ENCODE measurements around the gene KLF1.
"Not testable (repeated sequence)": the region's sequence is repeated elsewhere in the genome, so short reads cannot be mapped to it uniquely, and the experiment has no call there.

Gene KLF1

GRCh38 chr19:12867120-12868099 is 19.6 kb downstream of the KLF1 start:
- DNase-seq (ENCODE audit: low read depth), result peak; percentile 38

GRCh38 chr19:12866416-12867119 is 20.4 kb downstream of the KLF1 start:
- no peak for DNase-seq (ENCODE audit: low read depth)

- DNase-seq (ENCODE audit: low read depth), result no peak
Observed at GRCh38 chr19:12865746-12866415, 21.1 kb downstream of the KLF1 start.

- no peak for DNase-seq (ENCODE audit: low read depth)
Observed at GRCh38 chr19:12864721-12865715, 22.0 kb downstream of the KLF1 start.

GRCh38 chr19:12864143-12864542 is 22.9 kb downstream of the KLF1 start:
- DNase-seq (ENCODE audit: low read depth), result no peak

- DNase-seq (ENCODE audit: low read depth), result no peak
Observed at GRCh38 chr19:12859546-12859945, 27.5 kb downstream of the KLF1 start.

GRCh38 chr19:12858041-12858928 is 28.7 kb downstream of the KLF1 start:
- no peak for DNase-seq (ENCODE audit: low read depth)

GRCh38 chr19:12856653-12857052 is 30.3 kb downstream of the KLF1 start:
- DNase-seq (ENCODE audit: low read depth), result no peak

- peak; percentile 78 for DNase-seq (ENCODE audit: low read depth)
Observed at GRCh38 chr19:12847159-12848139, 39.6 kb downstream of the KLF1 start.

GRCh38 chr19:12846613-12847012 is 40.4 kb downstream of the KLF1 start:
- not testable (repeated sequence) for DNase-seq (ENCODE audit: low read depth)

- no peak for DNase-seq (ENCODE audit: low read depth)
Observed at GRCh38 chr19:12843999-12844732, 42.8 kb downstream of the KLF1 start.

GRCh38 chr19:12843328-12843727 is 43.7 kb downstream of the KLF1 start:
- DNase-seq (ENCODE audit: low read depth), result no peak

- DNase-seq (ENCODE audit: low read depth), result no peak
Observed at GRCh38 chr19:12842511-12842910, 44.5 kb downstream of the KLF1 start.

GRCh38 chr19:12841094-12841493 is 45.9 kb downstream of the KLF1 start:
- no peak for DNase-seq (ENCODE audit: low read depth)

- no peak for DNase-seq (ENCODE audit: low read depth)
Observed at GRCh38 chr19:12840091-12841079, 46.6 kb downstream of the KLF1 start.

- DNase-seq (ENCODE audit: low read depth), result no peak
Observed at GRCh38 chr19:12838886-12839756, 47.9 kb downstream of the KLF1 start.
